Renal pelvis (tissue), 12 donors: ENCODE data around the gene SMC1A. TPM values are rescaled to one million over a fixed set of nuclear protein-coding genes. Genes with fewer than 3 reads are reported as not detected.
"Not testable (repeated sequence)": the region's sequence is repeated elsewhere in the genome, so short reads cannot be mapped to it uniquely, and the experiment has no call there.

ENCODE experiments used
- DNase-seq: peaks from one replicate; pipeline ENCODE4 v3.0.0-alpha.2; 2013
- long read RNA-seq, 16 experiments: transcript quantifications; one replicate each; lab custom pipeline, GENCODE V29; 2026
- polyA plus RNA-seq, 3 donors: library from polyadenylated mRNA; unstranded; fragments of 120-200 nt; gene quantifications; one replicate each; pipeline ENCODE4 v1.2.1, GENCODE V29; 2013; ENCODE audit not compliant: insufficient read length in 3 of 3

SMC1A gene
- polyA plus RNA-seq = 100 to 1,000 TPM; 108 to 134 (median 115) TPM
- long read RNA-seq, donor 1 = 0 reads
- long read RNA-seq, donor 2 = 0 reads
- long read RNA-seq, donor 3 = 0 reads
- long read RNA-seq, donor 4 = 0 reads
- long read RNA-seq, donor 5 = 0 reads
- long read RNA-seq, donor 6, partial matches to known transcripts = 0 of 5 reads
- long read RNA-seq, donor 6, other reads (novel, unspliced or antisense) = 5 of 5 reads
- long read RNA-seq, donor 7, partial matches to known transcripts = 11 of 11 reads
- long read RNA-seq, donor 7, other reads (novel, unspliced or antisense) = 0 of 11 reads
- long read RNA-seq, donor 8 = 0 reads
- long read RNA-seq, donor 9 = 0 reads
- long read RNA-seq, donor 10 = 0 reads
- long read RNA-seq, donor 11, partial matches to known transcripts = 13 of 13 reads
- long read RNA-seq, donor 11, other reads (novel, unspliced or antisense) = 0 of 13 reads
- long read RNA-seq, donor 12, partial matches to known transcripts = 0 of 5 reads
- long read RNA-seq, donor 12, other reads (novel, unspliced or antisense) = 5 of 5 reads
- long read RNA-seq, donor 13 = 0 reads
- long read RNA-seq, donor 14, partial matches to known transcripts = 37 of 37 reads
- long read RNA-seq, donor 14, other reads (novel, unspliced or antisense) = 0 of 37 reads
- long read RNA-seq, donor 15 = 0 reads
- long read RNA-seq, donor 16 = 0 reads

- peak; percentile 99 for DNase-seq
Observed at GRCh38 chrX:53422086-53422860, at the start of gene SMC1A. Gene SMC1A (minus strand): TSS chrX:53422654. CDS start chrX:53422600, 54 bp downstream.

- DNase-seq = no peak
Observed at GRCh38 chrX:53471346-53471745, 48.9 kb upstream of the SMC1A start.

GRCh38 chrX:53468659-53469058 is 46.2 kb upstream of the SMC1A start:
- DNase-seq = not testable (repeated sequence)

GRCh38 chrX:53458082-53458481 is 35.6 kb upstream of the SMC1A start:
- DNase-seq = no peak

- no peak for DNase-seq
Observed at GRCh38 chrX:53456254-53456653, 33.8 kb upstream of the SMC1A start.

GRCh38 chrX:53452812-53453211 is 30.4 kb upstream of the SMC1A start:
- no peak for DNase-seq

GRCh38 chrX:53449632-53450031 is 27.2 kb upstream of the SMC1A start:
- no peak for DNase-seq

GRCh38 chrX:53447441-53447840 is 25.0 kb upstream of the SMC1A start:
- DNase-seq = no peak

GRCh38 chrX:53445977-53446376 is 23.5 kb upstream of the SMC1A start:
- no peak for DNase-seq

GRCh38 chrX:53442322-53442631 is 19.8 kb upstream of the SMC1A start:
- DNase-seq = no peak

- DNase-seq = peak; percentile 52
Observed at GRCh38 chrX:53441531-53442321, 19.3 kb upstream of the SMC1A start.

- no peak for DNase-seq
Observed at GRCh38 chrX:53440621-53441517, 18.4 kb upstream of the SMC1A start.

GRCh38 chrX:53440101-53440500 is 17.6 kb upstream of the SMC1A start:
- no peak for DNase-seq

GRCh38 chrX:53438832-53439230 is 16.4 kb upstream of the SMC1A start:
- DNase-seq = no peak

- no peak for DNase-seq
Observed at GRCh38 chrX:53438174-53438831, 15.8 kb upstream of the SMC1A start.

GRCh38 chrX:53437206-53437605 is 14.8 kb upstream of the SMC1A start:
- DNase-seq = no peak

GRCh38 chrX:53435997-53436396 is 13.5 kb upstream of the SMC1A start:
- peak; percentile 60 for DNase-seq

GRCh38 chrX:53433651-53434639 is 11.5 kb upstream of the SMC1A start, which contains the start of gene HSD17B10:
Gene HSD17B10 (minus strand): TSS chrX:53434370. CDS start chrX:53434345, 25 bp downstream.
- DNase-seq = peak; percentile 83

- DNase-seq = no peak
Observed at GRCh38 chrX:53430231-53430630, 7.8 kb upstream of the SMC1A start.
